NCI-H2227 (cell line): Measurements from ENCODE around the gene HOXC6.

Experiments used
- DNase-seq: peaks from one replicate; lab custom pipeline; 2025; ENCODE audit not compliant: unreplicated experiment; lab: John Stamatoyannopoulos, UW

HOXC6 gene

DNA sequence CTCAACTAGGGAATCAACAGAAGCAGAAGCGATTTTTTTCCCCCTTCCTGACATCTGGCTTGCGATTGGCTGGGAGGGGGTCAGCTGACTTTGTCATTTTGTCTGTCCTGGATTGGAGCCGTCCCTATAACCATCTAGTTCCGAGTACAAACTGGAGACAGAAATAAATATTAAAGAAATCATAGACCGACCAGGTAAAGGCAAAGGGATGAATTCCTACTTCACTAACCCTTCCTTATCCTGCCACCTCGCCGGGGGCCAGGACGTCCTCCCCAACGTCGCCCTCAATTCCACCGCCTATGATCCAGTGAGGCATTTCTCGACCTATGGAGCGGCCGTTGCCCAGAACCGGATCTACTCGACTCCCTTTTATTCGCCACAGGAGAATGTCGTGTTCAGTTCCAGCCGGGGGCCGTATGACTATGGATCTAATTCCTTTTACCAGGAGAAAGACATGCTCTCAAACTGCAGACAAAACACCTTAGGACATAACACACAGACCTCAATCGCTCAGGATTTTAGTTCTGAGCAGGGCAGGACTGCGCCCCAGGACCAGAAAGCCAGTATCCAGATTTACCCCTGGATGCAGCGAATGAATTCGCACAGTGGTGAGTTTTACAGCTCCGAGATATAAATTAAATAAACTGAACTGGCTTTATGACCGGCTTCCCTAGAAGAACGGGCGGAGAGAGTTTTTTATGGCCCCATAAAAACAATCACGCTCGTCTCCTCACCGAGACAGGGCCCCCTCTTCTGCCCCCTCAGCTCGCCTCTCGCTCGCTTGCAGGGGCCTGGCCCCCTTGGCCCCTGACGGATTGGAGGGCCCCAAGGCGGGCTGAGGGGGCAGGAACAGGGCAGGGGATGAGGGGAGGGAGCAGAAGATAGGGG lies at the start of gene HOXC6:
Gene HOXC6 (plus strand): TSS at position 127 of the 888 bp plus-strand sequence. CDS start 82 bp downstream, at position 209.
- peak; percentile 37 for DNase-seq

DNA sequence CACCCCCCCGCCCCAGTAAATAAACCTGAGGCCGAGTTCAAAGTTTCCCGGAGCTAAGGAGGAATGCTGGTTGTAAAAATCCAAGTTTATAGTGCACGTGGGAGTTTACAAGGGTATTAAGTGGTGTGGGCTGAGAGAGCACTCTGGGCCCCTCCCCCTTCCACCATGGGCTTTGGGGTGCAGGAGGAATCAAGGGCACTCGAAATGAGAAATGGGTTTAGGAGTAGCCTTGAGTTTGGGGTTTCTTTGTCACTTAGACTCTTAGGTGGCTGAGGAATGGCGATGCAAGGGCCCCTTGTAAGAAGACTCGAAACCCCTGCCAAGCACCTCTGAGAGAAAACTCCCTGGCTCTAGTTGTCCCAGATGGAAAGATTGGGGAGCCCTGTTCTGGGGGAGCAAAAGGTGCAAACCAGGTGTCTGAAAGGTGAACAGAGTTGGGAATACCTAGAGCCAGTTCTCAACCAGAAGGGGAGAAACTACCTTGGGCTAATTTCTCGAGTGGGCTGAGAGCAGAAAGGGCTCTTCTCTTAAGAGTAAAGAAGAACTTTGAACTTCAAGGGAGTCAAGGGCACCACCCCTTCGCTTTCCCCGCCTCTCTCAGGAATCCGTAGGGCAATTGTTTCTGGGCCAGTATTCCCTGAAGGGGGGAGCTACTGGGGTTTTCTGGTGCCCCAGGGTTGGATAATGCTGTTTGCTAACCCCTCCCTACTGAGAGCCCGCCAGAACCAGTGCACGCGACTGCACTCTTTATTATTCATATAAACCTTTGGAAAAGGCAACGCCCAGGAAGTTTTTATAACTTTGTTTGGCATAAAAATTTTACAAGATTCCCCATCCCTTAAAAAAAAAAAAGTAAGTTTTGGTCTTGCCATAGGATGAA lies 49.5 kb upstream of the HOXC6 start:
- no peak for DNase-seq

DNA sequence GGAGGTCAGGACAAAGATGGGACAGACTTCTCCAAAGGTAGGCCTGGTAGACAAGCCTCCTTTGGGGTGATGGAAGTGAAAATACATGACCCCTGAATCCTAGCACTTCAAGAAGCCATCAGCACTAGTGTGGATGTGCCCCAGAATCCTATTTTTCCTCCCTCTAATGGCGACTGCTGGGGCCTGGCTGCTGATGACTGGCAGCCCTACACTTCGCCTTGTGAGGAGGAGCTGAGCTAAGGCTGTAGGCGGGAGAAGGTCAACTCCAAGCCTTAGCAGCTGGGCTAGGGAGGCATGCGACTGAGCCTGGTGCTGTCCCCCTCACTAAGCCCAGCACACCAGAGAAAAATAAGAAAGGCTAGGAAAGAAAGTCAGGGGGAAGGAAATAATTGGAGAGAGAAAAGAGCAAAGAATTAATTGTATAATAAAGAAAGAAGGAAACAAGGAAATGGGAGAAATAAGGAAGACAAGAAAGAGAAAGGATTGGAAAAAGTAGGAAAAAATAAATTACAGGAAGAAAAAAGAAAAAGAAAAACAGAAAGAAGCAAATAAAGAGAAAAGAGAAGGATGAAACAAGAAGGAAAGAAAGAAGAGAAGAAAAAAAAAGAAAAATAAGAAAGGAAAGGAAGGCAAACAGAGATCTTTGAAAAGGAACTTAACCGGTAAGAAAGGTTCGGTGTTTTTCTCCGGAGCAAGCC lies 48.0 kb upstream of the HOXC6 start:
- no peak for DNase-seq

DNA sequence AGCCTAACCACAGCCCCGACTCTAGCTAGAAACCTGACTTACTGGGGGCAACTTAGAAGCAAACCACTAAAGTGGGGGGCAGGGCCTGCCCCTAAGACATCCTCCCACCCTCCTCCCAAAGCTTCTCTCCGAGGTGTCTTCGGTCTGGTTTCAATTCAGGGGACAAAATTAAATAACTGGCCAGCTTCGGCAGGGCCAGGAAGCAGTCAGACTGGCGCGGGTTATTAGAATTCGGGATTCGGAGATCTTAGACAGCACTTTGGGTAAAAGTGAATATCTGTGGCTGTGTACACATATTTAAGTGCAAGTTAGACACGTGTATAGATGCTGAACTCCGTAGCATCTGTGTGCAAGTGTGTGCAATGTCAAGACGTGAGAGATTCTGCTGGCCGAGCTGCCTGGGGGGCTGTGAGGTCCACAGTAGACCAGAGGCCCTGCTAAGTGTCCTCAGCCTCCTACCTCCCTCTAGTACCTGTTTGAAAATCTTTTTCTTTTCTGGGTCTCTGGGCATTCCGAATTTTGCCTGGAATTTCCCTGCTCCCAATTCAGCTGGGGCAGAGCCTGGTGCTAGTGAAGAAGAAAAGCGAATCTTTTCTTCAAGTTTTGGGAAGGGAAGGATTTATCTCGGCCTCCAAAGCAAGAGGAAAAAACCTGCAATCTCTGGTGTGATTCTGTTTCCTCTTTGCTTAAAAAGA lies 47.3 kb upstream of the HOXC6 start:
- no peak for DNase-seq

DNA sequence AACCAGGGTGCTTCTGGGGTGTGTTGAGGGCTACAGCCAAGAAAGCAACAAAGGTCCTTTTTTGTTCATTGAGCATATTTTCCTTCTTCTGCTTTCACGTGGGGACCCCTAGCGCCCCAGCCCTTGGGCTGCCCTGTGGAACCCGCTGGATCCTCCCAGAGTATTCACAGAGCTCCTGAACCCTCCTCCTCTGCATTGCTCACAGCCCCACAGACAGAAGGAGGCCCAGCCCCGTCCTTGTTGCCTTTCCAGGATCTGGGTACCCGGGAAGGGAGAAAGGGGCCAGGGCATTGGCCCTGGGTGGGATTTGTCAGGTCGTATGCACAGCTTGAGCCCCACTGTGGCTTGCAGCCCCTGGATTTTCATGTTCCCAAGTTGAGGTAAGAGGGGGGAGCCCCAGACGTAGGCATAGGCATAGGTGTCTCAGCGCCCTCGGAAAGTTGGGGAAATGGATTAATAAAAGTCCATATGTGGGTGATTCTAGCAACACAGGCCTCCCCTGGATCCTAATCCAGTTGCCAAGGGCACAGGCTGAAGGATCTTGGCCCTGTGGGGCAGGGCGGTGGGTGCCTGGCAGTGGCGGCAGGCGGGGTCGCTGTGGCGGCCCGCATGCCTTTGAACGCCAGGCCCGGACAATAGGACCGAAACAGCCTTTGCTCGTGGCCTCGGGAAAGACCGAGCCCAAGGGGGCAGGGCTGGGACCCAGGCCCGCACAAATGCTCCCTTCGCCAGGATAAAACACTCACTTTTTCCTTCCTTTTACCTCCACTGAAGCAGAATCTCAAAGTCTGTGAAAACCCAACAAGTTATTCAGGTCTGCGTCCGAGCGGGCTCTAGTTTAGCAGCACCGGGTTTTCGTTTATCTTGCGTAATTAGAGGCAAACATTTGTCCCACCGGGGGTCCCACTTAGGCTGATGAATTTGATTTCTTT lies 46.3 kb upstream of the HOXC6 start:
- DNase-seq = no peak

DNA sequence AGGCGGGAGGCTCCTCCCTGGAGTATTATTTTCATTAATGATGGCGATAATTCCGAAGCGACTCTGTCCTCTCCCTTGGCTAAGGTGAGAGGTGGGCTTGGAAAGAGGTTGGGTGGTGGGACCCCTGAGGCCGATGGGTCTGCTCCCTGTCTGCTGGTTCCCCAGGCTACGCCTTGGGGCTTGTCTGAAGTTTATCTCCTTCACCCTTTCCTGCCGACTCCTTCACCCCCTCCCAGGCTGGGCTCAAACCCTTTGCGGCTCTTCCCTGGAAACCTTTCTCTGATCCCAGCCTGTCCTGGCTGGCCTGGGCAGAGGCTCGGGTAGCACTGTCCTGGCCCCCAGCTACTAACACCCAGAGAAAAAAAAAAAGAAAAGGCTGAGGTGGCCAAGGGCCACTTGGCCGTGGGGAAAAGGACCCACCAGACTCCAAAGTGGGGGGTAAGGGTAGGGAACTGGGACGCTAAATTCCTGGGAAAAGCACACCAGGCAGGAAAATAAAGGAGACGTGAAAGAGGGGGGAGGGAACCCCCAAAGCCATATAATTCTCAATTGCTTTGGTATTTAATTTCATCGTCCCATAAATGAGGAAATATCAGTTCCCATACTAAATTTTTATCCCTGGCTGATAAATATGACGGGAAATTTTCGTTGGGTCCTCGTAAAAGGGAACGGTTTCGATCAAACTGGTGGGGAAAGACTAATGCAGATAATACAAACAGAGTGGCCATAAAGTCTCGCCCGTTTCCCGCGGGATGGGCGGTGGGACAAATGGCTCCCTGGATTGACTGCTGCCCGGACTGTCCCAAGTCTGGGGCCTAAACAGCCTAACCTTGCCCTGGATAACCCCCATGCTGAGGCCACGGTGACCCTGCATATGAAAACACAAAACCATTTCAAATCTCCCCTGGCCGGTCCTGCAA lies 45.3 kb upstream of the HOXC6 start:
- DNase-seq = no peak

DNA sequence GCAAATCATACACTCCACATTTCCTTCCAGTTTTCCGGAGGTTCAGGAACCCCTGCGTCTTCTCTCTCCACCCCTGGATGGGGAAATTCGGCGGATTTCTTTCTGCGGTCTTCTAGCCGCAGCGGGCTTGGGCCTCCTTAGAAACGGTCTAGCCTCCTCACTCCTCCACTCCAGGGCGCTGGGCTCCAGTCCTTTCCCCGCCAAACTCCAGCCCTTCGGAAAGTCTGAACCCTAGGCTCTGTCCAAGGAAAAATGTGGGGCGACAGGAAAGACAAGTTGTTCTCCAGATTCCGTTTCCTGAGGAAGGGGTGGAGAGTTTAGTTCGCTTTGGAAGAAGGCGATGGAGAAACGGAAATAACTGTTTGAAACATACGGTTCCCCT lies 44.7 kb upstream of the HOXC6 start:
- no peak for DNase-seq

DNA sequence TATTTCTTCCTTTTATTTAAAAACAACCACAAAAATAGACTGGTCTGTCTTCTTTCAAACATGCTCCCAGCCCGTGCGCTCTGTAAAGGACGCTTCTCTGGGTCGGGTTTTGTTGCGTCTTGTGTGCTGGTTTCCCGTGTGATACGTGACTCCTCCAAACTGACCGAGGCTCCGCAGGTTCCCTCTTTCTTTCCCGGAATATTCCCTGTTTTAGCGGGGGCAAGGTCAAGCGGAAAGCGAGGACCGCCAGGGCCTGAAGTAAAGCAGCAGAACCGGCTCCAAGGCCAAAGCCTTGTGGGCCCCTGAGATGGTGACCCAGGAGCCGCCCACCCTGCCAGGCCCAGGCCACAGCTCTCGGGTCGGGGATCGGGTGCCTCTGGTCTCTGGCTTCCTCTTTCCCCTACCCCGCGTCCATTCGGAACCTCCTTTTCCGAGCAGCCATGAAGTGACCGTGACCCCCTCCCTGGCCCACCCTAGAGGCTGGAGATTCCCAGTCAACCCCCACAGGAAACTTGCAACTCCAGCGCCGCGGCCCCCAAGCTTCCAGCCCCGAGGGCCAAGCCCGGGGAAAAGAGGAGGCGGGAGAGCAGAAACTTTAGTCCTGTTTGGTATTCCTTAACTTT lies 44.2 kb upstream of the HOXC6 start:
- DNase-seq = no peak

DNA sequence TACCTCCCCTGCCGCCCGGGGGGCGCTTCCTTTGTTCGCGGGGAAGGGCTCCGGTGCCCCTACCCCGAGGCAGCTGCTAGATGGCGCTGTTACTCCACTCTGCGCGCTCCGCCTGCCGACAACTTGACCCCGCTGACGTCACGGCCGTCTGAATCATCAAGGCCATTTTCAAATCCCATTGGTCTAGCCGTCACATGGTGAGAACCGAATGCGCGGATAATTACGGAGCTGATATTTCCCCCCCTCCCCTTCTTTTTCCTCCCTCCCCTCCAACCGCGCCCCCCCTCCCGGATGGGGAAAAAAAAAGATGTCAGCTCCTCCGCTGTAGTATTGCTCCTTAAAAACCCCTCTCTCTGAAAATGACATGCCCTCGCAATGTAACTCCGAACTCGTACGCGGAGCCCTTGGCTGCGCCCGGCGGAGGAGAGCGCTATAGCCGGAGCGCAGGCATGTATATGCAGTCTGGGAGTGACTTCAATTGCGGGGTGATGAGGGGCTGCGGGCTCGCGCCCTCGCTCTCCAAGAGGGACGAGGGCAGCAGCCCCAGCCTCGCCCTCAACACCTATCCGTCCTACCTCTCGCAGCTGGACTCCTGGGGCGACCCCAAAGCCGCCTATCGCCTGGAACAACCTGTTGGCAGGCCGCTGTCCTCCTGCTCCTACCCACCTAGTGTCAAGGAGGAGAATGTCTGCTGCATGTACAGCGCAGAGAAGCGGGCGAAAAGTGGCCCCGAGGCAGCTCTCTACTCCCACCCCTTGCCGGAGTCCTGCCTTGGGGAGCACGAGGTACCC lies 43.1 kb upstream of the HOXC6 start, which contains the start of gene HOXC10:
Gene HOXC10 (plus strand): TSS at position 246 of the 791 bp plus-strand sequence. CDS start 114 bp downstream, at position 360.
- DNase-seq = peak; percentile 90

DNA sequence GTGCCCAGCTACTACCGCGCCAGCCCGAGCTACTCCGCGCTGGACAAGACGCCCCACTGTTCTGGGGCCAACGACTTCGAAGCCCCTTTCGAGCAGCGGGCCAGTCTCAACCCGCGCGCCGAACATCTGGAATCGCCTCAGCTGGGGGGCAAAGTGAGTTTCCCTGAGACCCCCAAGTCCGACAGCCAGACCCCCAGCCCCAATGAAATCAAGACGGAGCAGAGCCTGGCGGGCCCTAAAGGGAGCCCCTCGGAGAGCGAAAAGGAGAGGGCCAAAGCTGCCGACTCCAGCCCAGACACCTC lies 42.6 kb upstream of the HOXC6 start:
- DNase-seq = no peak

DNA sequence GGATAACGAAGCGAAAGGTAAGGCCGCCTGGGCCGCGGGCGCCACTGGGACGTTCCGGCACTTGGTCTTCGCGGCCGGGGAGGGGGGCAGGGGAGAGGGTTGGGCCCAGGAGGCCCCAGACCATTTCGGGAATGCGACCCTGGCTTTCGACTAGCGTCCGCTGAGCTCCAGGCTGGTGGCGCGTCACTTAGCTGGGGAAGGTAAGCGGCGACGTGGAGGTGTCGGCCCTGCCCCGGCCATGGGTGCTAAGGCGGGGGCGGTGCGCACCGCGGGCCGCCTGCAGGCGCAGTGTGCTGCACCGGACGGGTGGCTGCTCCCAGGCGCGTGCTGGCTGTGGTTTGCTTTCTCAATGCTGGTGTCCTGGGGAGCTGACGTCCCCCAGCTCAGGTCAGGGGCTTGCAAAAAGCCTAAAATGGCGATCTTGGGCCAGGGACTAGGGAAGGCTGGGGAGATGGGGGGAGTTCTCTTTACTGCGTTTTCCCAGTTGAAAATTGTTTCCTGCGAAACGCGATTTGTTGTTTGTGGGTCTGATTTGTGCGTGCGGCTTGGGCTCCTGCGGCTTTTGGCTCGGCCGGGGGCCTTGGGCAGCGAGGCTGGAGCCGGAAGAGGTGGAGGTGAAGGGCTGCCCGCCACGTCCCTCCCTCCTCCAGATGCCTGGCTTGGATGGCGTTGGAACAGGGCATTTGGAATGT lies 42.1 kb upstream of the HOXC6 start:
- no peak for DNase-seq

DNA sequence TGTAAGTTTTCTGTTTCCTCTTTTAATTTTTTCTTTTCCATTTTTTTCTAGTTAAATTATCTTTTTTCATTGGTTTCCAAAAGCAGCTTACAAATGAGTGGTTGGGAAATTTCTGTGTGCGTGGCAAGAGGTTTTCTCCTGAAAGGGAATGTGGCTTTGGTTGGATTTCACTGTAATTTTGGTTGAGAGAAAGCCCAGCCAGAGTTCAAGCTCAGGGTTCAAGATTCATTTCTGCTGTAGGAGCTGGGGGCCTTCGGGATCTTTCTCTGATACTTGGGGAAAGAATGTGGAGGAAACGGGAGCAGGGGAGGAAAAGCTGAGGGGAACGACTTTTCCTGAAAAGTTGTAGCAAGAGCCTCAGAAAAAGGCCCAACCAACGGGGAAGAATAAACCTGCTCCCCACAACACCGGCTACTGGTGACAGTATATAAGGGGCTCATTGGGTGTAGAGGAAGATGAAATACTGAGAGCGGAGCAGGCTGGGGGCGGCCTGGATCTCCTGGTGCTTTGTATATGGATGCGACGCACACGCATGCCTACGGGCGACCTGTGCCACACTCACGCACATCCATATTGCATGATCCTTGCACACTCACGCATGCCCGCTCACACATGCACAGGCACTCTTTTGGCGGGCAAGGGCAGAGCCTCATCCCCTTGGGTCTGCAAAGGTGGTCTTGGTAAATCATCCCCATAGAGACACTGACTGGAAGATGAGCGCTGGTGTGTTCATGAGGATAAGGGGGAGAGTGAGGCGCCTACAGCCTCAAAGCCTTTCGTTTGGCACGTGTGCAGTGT lies 41.4 kb upstream of the HOXC6 start:
- DNase-seq = no peak

DNA sequence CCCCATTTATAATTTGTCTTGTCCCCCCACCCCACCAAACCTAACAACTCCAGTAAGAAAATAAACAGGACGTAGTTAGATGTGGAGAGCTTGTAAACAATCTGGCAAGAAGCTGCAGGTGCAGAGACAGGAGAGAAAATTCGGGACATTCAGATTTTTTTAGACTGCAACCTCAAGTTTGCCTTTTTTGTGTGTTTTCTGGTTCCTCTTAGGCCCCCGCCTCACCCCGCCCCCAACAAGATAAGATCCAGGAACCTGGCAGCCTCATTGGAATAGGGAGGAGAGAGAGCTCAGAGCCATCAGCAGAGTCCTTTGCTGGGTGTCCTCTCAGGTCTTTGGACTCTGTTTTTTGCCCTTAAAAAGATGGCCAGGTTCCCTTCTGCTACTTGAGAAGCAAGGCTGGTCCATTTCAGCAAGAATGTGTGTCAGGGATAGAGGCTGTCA lies 40.4 kb upstream of the HOXC6 start:
- no peak for DNase-seq

DNA sequence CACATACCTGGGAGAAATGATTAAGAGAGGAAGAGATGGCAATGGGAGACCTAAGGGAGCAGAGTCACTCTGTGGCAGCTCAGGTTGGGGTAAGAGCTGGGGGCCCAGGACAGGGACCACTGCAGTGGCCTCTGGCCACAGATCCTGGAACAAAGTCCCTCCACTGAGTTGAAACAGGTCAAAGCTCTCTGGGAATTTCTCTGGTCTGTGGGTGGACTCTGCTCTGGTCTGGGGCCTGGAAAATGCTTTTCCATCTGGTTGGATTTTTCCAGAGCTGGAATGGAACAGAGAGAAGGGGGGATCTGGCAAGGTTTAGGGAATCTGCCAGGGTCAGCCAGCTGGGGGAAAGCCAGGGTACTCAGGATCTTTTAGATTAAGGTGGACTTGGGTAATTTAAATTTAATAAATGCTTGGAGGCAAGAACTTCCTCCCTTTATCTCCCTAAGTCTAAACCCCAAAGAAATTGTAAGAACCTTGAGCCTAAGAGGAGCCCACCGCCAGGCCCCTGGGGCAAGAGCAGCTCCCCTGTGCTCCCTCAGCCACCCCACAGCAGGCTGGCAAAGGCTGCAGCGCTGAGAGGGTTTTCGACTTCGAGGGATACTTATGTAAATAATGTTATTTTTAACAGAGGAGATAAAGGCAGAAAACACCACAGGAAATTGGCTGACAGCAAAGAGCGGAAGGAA lies 39.6 kb upstream of the HOXC6 start:
- no peak for DNase-seq
